HepG2 (cell line): Measurements from ENCODE around the gene BPIFB2. TPM values are rescaled to one million over a fixed set of nuclear protein-coding genes. Genes with fewer than 3 reads are reported as not detected.

Source experiments
- ARHGAP35 ChIP-seq: sonication (generic); formaldehyde crosslinking; IDR thresholded peaks from 2 replicates; pipeline ENCODE4 v1.9.0; 2022; ENCODE audit warnings: mild to moderate bottlenecking, inconsistent platforms, moderate library complexity, missing genetic modification reagents, borderline replicate concordance
- ATM ChIP-seq: fragments of 450-650 bp; IDR thresholded peaks from 2 replicates; pipeline ENCODE4 v1.7.1; 2017; ENCODE audit warnings: mild to moderate bottlenecking, borderline replicate concordance
- KDM1A ChIP-seq: IDR thresholded peaks from 2 replicates; pipeline ENCODE4 v1.6.1; 2016; ENCODE audit warnings: missing compliant biosample characterization
- NFKB2 ChIP-seq: sonication (generic); formaldehyde crosslinking; IDR thresholded peaks from 2 replicates; pipeline ENCODE4 v1.4.0; 2020; ENCODE audit warnings: missing genetic modification reagents, borderline replicate concordance
- PREB ChIP-seq: sonication (generic); formaldehyde crosslinking; IDR thresholded peaks from 2 replicates; pipeline ENCODE4 v1.4.0; 2020; ENCODE audit warnings: missing genetic modification reagents
- RBM22 ChIP-seq: fragments of 200-400 bp; formaldehyde crosslinking; optimal IDR thresholded peaks from 2 replicates; pipeline ENCODE3; 2017; ENCODE audit warnings: mild to moderate bottlenecking, low read length, moderate library complexity
- SRSF4 ChIP-seq: fragments of 200-400 bp; formaldehyde crosslinking; IDR thresholded peaks from one replicate; pipeline ENCODE4 v1.6.1; 2018; ENCODE audit warnings: mild to moderate bottlenecking, low read depth, low read length, moderate library complexity; ENCODE audit not compliant: poor library complexity, severe bottlenecking
- TMF1 ChIP-seq: sonication (generic); formaldehyde crosslinking; IDR thresholded peaks from 2 replicates; pipeline ENCODE4 v1.8.1; 2022; ENCODE audit warnings: low read depth, missing genetic modification reagents
- ZNF205 ChIP-seq: IDR thresholded peaks from 2 replicates; pipeline ENCODE4 v1.6.1; 2018; ENCODE audit warnings: missing biosample characterization, missing genetic modification reagents
- ZNF253 ChIP-seq: sonication (generic); formaldehyde crosslinking; IDR thresholded peaks from 2 replicates; pipeline ENCODE4 v1.8.0; 2022; ENCODE audit warnings: mild to moderate bottlenecking, missing genetic modification reagents, borderline replicate concordance
- ZNF468 ChIP-seq: sonication (generic); formaldehyde crosslinking; IDR thresholded peaks from 2 replicates; pipeline ENCODE4 v1.8.0; 2022; ENCODE audit warnings: mild to moderate bottlenecking, moderate library complexity, missing genetic modification reagents
- ZNF549 ChIP-seq: sonication (generic); formaldehyde crosslinking; IDR thresholded peaks from 2 replicates; pipeline ENCODE4 v1.5.0; 2020; ENCODE audit warnings: missing genetic modification reagents
- ZNF567 ChIP-seq: sonication (generic); formaldehyde crosslinking; IDR thresholded peaks from 2 replicates; pipeline ENCODE4 v1.8.1; 2023; ENCODE audit warnings: mild to moderate bottlenecking, missing genetic modification reagents, borderline replicate concordance
- ZSCAN20 ChIP-seq: sonication (generic); formaldehyde crosslinking; IDR thresholded peaks from 2 replicates; pipeline ENCODE4 v1.4.0; 2020; ENCODE audit warnings: missing genetic modification reagents, mild to moderate bottlenecking, borderline replicate concordance
- polyA plus RNA-seq, 8 experiments: library from polyadenylated mRNA; depleted of rRNA in 3 of 8; stranded (reverse) in 7 of 8; unstranded in 1 of 8; fragments of >200 nt; fragmentation: Illumina TruSeq in 4 of 8; extraction: Trizol in 4 of 8; gene quantifications; 2 replicates each; pipeline versions ENCODE4 v1.2.1 to v1.2.3, GENCODE V29; 2011 to 2016; ENCODE audit warnings: low read depth in 4 of 8, missing spikeins in 1 of 8, mixed read lengths in 1 of 8; ENCODE audit not compliant: insufficient read depth in 1 of 8
- total RNA-seq, 5 experiments: library from RNA; depleted of rRNA; stranded (reverse); fragments of >200 nt; fragmentation: Illumina TruSeq; extraction: Trizol; gene quantifications; 2 replicates each; pipeline ENCODE4 v1.2.3, GENCODE V29; 2016; ENCODE audit warnings: low read depth in 1 of 5
- TF ChIP-seq, protein P1 (sequence below): sonication (generic); formaldehyde crosslinking; IDR thresholded peaks from 2 replicates; pipeline ENCODE4 v1.9.0; 2021; ENCODE audit warnings: missing genetic modification reagents, mild to moderate bottlenecking, borderline replicate concordance
- TF ChIP-seq, protein P2 (sequence below): sonication (generic); formaldehyde crosslinking; IDR thresholded peaks from 2 replicates; pipeline ENCODE4 v1.4.0; 2020; ENCODE audit warnings: mild to moderate bottlenecking, missing genetic modification reagents, borderline replicate concordance

BPIFB2 gene
- total and polyA plus RNA-seq, 2 of the 13 experiments (the other 11 are each of a cell fraction or from before 2014, with no cell fraction given), result 54.5 to 902 TPM

DNA sequence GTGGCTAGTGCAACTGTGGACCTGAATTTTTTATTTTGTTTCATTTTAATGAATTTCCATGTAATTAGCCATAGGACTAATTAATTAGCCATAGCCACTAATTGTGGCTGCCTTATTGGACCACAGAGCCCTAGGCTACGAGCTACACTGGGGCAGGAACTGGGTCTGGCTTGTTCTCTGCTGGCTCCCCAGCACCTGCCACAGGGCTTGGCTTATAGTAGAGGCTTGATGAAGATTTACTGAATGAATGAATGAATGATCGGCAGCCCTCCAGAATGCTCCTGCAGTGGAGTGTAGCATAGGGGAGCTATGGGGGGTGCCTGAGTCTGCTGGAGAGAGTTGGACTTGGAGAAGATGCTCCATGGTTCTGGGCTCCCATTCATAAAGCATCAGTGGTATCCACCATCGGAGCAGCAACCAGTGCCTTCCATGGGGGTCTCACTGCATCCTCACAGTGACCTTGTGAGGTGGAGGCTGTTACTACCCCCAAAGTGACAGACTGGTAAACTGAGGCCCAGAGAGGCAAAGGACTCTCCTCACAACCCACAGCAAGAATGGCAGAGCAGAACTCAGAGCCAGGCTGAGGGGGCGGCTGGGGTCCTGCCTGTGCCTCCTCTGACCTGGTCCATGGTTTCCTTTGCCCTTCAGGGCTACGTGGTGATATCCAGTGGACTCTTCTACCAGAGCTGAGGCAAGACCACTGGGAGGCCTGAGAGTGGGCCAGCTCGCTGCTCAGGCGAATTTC, 15.4 kb downstream of the BPIFB2 start (continued):
- TF ChIP-seq, protein P1, sequence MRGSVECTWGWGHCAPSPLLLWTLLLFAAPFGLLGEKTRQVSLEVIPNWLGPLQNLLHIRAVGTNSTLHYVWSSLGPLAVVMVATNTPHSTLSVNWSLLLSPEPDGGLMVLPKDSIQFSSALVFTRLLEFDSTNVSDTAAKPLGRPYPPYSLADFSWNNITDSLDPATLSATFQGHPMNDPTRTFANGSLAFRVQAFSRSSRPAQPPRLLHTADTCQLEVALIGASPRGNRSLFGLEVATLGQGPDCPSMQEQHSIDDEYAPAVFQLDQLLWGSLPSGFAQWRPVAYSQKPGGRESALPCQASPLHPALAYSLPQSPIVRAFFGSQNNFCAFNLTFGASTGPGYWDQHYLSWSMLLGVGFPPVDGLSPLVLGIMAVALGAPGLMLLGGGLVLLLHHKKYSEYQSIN (CRISPR knock-in tag), result no peak
- TF ChIP-seq NFKB2 (CRISPR knock-in tag) (0 out of 2 replicates have a peak, but pooled peaks have one; percentile 9), ATM (no peak), ZSCAN20 (CRISPR knock-in tag) (no peak), ZNF253 (CRISPR knock-in tag) (no peak), RBM22 (peak; percentile 91), KDM1A (CRISPR knock-in tag) (no peak), ZNF468 (CRISPR knock-in tag) (0 out of 2 replicates have a peak, but pooled peaks have one; percentile 19), SRSF4 (no peak), ZNF549 (CRISPR knock-in tag) (no peak), TMF1 (CRISPR knock-in tag) (no peak), ARHGAP35 (no peak), ZNF205 (CRISPR knock-in tag) (no peak; the same call in 1 of the 2 replicates), ZNF567 (CRISPR knock-in tag) (no peak), PREB (CRISPR knock-in tag) (no peak)
- TF ChIP-seq, protein P2, sequence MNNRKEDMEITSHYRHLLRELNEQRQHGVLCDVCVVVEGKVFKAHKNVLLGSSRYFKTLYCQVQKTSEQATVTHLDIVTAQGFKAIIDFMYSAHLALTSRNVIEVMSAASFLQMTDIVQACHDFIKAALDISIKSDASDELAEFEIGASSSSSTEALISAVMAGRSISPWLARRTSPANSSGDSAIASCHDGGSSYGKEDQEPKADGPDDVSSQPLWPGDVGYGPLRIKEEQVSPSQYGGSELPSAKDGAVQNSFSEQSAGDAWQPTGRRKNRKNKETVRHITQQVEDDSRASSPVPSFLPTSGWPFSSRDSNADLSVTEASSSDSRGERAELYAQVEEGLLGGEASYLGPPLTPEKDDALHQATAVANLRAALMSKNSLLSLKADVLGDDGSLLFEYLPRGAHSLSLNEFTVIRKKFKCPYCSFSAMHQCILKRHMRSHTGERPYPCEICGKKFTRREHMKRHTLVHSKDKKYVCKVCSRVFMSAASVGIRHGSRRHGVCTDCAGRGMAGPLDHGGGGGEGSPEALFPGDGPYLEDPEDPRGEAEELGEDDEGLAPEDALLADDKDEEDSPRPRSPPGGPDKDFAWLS (CRISPR knock-in tag), result no peak
- TF ChIP-seq, all 625 proteins: peak for 19
